LNCaP clone FGC (cell line): ENCODE data around the gene TDRD9.

Experiments used
- DNase-seq: peaks from one replicate; pipeline ENCODE4 v3.0.0-alpha.2; 2011; ENCODE audit warnings: low read depth
- H3K4me3 ChIP-seq: 2 replicates; pipeline ENCODE4 v1.5.1; 2011; ENCODE audit warnings: mild to moderate bottlenecking, low read depth, low read length, control low read depth
- CTCF ChIP-seq: IDR thresholded peaks from 2 replicates; pipeline ENCODE4 v1.5.1; 2012; ENCODE audit warnings: mild to moderate bottlenecking; ENCODE audit not compliant: control insufficient read depth, insufficient read depth; ENCODE audit errors: extremely low read depth

The TDRD9 gene

GRCh38 chr14:103894034-103894722, 34.1 kb upstream of the TDRD9 start:
- no peak overlapping the region for H3K4me3 ChIP-seq
- DNase-seq: no peak
- no peak for TF ChIP-seq CTCF

GRCh38 chr14:103894723-103895059, 33.6 kb upstream of the TDRD9 start:
- H3K4me3 ChIP-seq: no peak overlapping the region
- no peak for TF ChIP-seq CTCF
- no peak for DNase-seq

- H3K4me3 ChIP-seq: no peak overlapping the region
- TF ChIP-seq CTCF: no peak
- DNase-seq: no peak
Measured at GRCh38 chr14:103896578-103896977, 31.7 kb upstream of the TDRD9 start.

- no peak for DNase-seq
- TF ChIP-seq CTCF: no peak
- H3K4me3 ChIP-seq: no peak overlapping the region
Measured at GRCh38 chr14:103897075-103897947, 30.9 kb upstream of the TDRD9 start.

GRCh38 chr14:103898204-103898603, 30.1 kb upstream of the TDRD9 start:
- TF ChIP-seq CTCF: no peak
- H3K4me3 ChIP-seq: no peak overlapping the region
- no peak for DNase-seq

- no peak for DNase-seq
- TF ChIP-seq CTCF: no peak
- H3K4me3 ChIP-seq: no peak overlapping the region
Measured at GRCh38 chr14:103898711-103899110, 29.5 kb upstream of the TDRD9 start.

- no peak for TF ChIP-seq CTCF
- no peak for DNase-seq
- no peak overlapping the region for H3K4me3 ChIP-seq
Measured at GRCh38 chr14:103899316-103899715, 28.9 kb upstream of the TDRD9 start.
